Coronary artery (tissue), 2 donors: Measurements from ENCODE around the gene ADGRL3.

Source experiments
- DNase-seq: peaks from one replicate; pipeline ENCODE4 v3.0.0-alpha.2; 2017; ENCODE audit warnings: low spot score
- H3K27ac ChIP-seq, 2 donors: fragments of 200-600 bp; sonication (generic); one replicate each; pipeline ENCODE4 v1.5.1; 2016 to 2019
- H3K4me3 ChIP-seq: fragments of 200-600 bp; sonication (generic); 2 replicates; pipeline ENCODE4 v1.5.1; 2016; ENCODE audit warnings: mild to moderate bottlenecking, moderate library complexity
- CTCF ChIP-seq: fragments of 200-600 bp; sonication (generic); IDR thresholded peaks from one replicate; pipeline ENCODE4 v1.5.1; 2019; ENCODE audit warnings: antibody characterized with exemption

ADGRL3 gene

GRCh38 chr4:61543976-61544375 is 343.9 kb downstream of the ADGRL3 start:
- Histone ChIP-seq H3K27ac (no peak overlapping the region), H3K4me3 (no peak overlapping the region)
- TF ChIP-seq CTCF, result no peak

GRCh38 chr4:61545902-61546480 is 345.9 kb downstream of the ADGRL3 start:
- no peak overlapping the region for H3K4me3 ChIP-seq
- DNase-seq, result no peak
- no peak overlapping the region for H3K27ac ChIP-seq
- TF ChIP-seq CTCF, result no peak

More at GRCh38 chr4:61543976-61544375, 343.9 kb downstream of the ADGRL3 start:
- DNase-seq, result no peak

DNA sequence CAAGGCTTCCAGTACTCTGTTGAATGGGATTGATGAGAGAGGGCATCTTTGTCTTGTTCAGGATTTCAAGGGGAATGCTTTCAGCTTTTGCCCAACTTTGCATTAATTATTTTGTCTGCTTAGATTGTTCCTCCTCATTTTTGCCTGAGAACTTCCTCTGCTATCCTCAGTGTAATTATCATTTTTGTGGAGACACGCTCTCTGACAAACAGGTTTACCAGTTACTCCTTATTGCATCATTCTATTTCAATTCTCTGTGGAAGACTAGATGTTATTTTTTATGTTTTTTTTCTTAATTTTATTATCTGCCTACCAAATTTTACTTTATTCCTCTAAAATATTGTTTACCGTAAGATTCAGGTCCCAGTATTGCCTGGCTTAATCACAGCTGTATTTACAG is 349.2 kb downstream of the ADGRL3 start:
- no peak overlapping the region for H3K4me3 ChIP-seq
- no peak overlapping the region for H3K27ac ChIP-seq
- DNase-seq, result no peak
- no peak for TF ChIP-seq CTCF

DNA sequence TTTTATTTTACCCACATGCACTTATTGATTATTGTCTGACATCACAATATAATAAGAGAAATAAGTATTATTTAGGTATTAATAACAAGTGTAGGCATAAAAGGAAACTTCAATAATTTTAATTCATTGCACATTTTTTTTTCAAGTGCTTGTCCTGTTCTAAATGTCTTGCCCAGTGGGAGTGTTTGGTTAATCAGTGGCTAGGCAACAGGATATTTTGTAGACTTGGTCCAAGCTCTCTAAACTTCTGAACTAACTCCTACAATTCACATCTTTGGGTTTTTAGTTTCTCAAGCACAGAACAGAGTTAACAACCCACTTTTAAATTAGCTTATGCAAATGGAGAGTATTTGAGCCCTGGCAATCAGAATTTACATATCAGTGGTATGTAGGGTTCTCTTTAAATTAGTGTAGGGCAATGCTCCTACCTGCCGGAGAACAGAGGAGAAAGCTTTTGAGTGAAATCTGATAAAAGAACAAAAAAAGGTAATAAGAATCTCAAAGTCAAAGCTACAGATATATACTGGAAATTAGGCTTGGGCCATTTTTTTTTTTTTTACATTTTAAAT is 353.5 kb downstream of the ADGRL3 start:
- no peak overlapping the region for H3K27ac ChIP-seq
- TF ChIP-seq CTCF, result no peak
- H3K4me3 ChIP-seq, result no peak overlapping the region
- no peak for DNase-seq

DNA sequence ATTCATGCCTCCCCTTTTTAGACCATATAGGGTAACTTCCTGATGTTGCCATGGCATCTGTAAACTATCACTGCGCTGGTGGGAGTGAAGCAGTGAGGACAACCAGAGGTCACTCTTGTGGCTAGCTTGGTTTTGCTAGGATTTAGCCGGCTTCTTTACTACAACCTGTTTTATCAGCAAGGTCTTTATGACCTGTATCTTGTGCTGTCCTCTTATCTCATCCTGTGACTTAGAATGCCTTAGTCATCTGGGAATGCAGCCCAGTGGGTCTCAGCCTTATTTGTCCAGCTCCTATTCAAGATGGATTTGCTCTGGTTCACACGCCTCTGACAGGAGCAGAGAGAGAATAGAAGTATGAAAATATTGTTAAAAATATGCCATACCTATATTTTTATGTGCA is 355.7 kb downstream of the ADGRL3 start:
- no peak for DNase-seq
- Histone ChIP-seq H3K4me3 (no peak overlapping the region), H3K27ac (peak overlapping the region; percentile 6 to 30)
- TF ChIP-seq CTCF, result no peak

- DNase-seq, result no peak
- Histone ChIP-seq H3K4me3 (no peak overlapping the region), H3K27ac (peak overlapping the region; percentile 6 to 30)
- TF ChIP-seq CTCF, result no peak
Observed at GRCh38 chr4:61556277-61556676, 356.2 kb downstream of the ADGRL3 start.

- DNase-seq, result no peak
- Histone ChIP-seq H3K4me3 (no peak overlapping the region), H3K27ac (no peak overlapping the region)
- no peak for TF ChIP-seq CTCF
Observed at GRCh38 chr4:61559396-61559795, 359.3 kb downstream of the ADGRL3 start.
